ENCODE data around the gene DDIAS. TPM values are rescaled to one million over a fixed set of nuclear protein-coding genes. Genes with fewer than 3 reads are reported as not detected.

Gene DDIAS
- total RNA-seq, 1 experiment from 2014 or later = 17.1 TPM

DNA sequence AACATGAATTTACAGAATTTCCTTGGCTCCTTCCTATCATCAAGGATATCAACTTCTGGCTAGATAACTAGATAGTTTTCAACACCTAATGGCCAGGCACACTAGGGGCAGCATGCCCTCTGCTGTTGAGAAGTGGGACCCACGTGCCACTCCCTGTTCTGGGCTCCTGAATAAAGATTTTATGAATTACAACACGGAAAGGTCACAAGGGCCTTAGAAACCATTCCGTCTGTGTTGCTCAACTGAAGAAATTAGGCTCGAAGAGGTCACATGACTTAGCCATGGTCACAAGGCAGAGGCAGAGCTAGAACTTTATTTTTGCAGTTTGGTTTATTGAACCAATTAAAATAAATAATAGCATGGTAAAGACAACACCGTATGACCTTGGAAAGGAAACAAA is 37.3 kb upstream of the DDIAS start:
- ChIA-PET CTCF (no interaction called here), POLR2A (no interaction called here), RAD21 (ENCODE audit: low non-redundant PET in 1 of 2, low total read pairs in 2 of 2, uncharacterized antibody in 2 of 2, unreplicated experiment in 2 of 2) (no interaction called here)
- Histone ChIP-seq H3K9me3 (ENCODE audit: control insufficient read depth in 1 of 2, insufficient read depth in 1 of 2, low read depth in 1 of 2, low read length in 2 of 2) (no peaks in the 10 kb centered on the region), H3K27ac (ENCODE audit: low read depth, low read length) (no peak overlapping the region), H4K20me1 (ENCODE audit: insufficient read depth) (no peaks in the 10 kb centered on the region), H3K9ac (ENCODE audit: low read length) (no peak overlapping the region), H3K4me3 (replicated peaks in 1 of 2; ENCODE audit: low read depth in 1 of 2, low read length in 2 of 2) (no peak overlapping the region), H3K36me3 (ENCODE audit: control insufficient read depth in 1 of 2, insufficient read depth in 2 of 2, low read length in 2 of 2) (no peaks in the 10 kb centered on the region), H3K4me2 (ENCODE audit: low read length) (no peak overlapping the region), H3K27me3 (ENCODE audit: insufficient read depth, low read length) (no peaks in the 10 kb centered on the region), H2AFZ (ENCODE audit: low read depth, low read length, poor library complexity, severe bottlenecking) (no peak overlapping the region), H3K4me1 (ENCODE audit: control insufficient read depth in 1 of 2, insufficient read depth in 2 of 2, low read length in 2 of 2) (peaks cover 0 to 7% of the 10 kb centered on the region in 2 experiments; a peak in 2 of 4 replicates), H3K79me2 (ENCODE audit: insufficient read depth, low read length) (no peaks in the 10 kb centered on the region), H3K9me2 (ENCODE audit: insufficient read depth) (no peaks in the 10 kb centered on the region)
- peak; percentile 91 for ATAC-seq
- TF ChIP-seq SP1 (IDR thresholded peaks at IDR 0.05; ENCODE audit: low read depth) (no peak), RAD21 (IDR thresholded peaks at IDR 0.05; ENCODE audit: low read depth) (peak; percentile 66), SRF (IDR thresholded peaks at IDR 0.05; ENCODE audit: low read depth) (no peak), EGR1 (IDR thresholded peaks at IDR 0.05; ENCODE audit: low read depth) (no peak), EZH2 (IDR thresholded peaks at IDR 0.05) (no peak)
- TF ChIP-seq, protein P1, sequence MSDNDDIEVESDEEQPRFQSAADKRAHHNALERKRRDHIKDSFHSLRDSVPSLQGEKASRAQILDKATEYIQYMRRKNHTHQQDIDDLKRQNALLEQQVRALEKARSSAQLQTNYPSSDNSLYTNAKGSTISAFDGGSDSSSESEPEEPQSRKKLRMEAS (IDR thresholded peaks at IDR 0.05) = peak; percentile 53; the same call in 1 of the 2 replicates
- TF ChIP-seq, protein P2, sequence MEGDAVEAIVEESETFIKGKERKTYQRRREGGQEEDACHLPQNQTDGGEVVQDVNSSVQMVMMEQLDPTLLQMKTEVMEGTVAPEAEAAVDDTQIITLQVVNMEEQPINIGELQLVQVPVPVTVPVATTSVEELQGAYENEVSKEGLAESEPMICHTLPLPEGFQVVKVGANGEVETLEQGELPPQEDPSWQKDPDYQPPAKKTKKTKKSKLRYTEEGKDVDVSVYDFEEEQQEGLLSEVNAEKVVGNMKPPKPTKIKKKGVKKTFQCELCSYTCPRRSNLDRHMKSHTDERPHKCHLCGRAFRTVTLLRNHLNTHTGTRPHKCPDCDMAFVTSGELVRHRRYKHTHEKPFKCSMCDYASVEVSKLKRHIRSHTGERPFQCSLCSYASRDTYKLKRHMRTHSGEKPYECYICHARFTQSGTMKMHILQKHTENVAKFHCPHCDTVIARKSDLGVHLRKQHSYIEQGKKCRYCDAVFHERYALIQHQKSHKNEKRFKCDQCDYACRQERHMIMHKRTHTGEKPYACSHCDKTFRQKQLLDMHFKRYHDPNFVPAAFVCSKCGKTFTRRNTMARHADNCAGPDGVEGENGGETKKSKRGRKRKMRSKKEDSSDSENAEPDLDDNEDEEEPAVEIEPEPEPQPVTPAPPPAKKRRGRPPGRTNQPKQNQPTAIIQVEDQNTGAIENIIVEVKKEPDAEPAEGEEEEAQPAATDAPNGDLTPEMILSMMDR (IDR thresholded peaks at IDR 0.05 in 2 of 3, conservative IDR thresholded peaks at IDR 0.05 in 1 of 3; ENCODE audit: borderline replicate concordance in 1 of 3, insufficient read depth in 1 of 3, low read depth in 2 of 3, low read length in 2 of 3) = peak; percentile 62 to 75 (median 73)
- TF ChIP-seq, protein P3, sequence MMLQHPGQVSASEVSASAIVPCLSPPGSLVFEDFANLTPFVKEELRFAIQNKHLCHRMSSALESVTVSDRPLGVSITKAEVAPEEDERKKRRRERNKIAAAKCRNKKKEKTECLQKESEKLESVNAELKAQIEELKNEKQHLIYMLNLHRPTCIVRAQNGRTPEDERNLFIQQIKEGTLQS (IDR thresholded peaks at IDR 0.05) = no peak
- intact Hi-C loops (cut with micrococcal nuclease) = loop anchor here (1.0 to 2.0 kb wide), 3 partner anchors 89 to 182 kb away; no protein-coding TSS in a partner anchor
- peak; percentile 32 for DNase-seq (ENCODE audit: low read depth, low spot score)
- no TSS peak for BruUV-seq (replicated peaks)

DNA sequence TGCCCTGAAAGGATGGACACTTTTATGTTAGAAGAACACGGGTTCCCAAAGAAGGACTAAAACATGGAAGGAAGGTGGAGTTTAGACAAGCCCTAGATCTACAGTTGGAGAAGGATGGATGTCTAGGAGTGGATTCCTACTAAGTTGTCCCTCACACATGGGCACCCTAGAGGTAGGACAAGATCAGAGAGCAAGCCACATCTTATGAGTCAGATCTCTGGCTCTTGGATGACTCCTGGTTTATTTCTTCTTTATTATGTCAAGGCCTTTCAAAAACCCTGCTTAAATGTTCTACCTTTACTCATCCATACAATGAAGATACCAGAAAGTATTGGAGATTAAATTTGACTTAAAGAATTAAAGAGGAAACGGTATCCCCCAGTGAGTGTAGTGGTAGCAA is 35.7 kb upstream of the DDIAS start:
- no peak overlapping the region for H3K4me3 ChIP-seq (replicated peaks in 1 of 2; ENCODE audit: low read depth in 1 of 2, low read length in 2 of 2)
- H2AFZ ChIP-seq (ENCODE audit: low read depth, low read length, poor library complexity, severe bottlenecking) = no peak overlapping the region
- no peaks in the 10 kb centered on the region for H3K79me2 ChIP-seq (ENCODE audit: insufficient read depth, low read length)
- intact Hi-C loops (cut with micrococcal nuclease) = loop anchor here (2.0 kb wide), 3 partner anchors 35 to 955 kb away; partner anchors contain the start of genes DDIAS and PRCP
- ChIA-PET POLR2A (no interaction called here), RAD21 (ENCODE audit: low non-redundant PET in 1 of 2, low total read pairs in 2 of 2, uncharacterized antibody in 2 of 2, unreplicated experiment in 2 of 2) (no interaction called here), CTCF (no interaction called here)
- peaks cover 0 to 3% of the 10 kb centered on the region in 2 experiments; a peak in 1 of 4 replicates for H3K4me1 ChIP-seq (ENCODE audit: control insufficient read depth in 1 of 2, insufficient read depth in 2 of 2, low read length in 2 of 2)
- no peak for DNase-seq (ENCODE audit: low read depth, low spot score)
- no peak overlapping the region for H3K9ac ChIP-seq (ENCODE audit: low read length)
- H4K20me1 ChIP-seq (ENCODE audit: insufficient read depth) = no peaks in the 10 kb centered on the region
- H3K36me3 ChIP-seq (ENCODE audit: control insufficient read depth in 1 of 2, insufficient read depth in 2 of 2, low read length in 2 of 2) = no peaks in the 10 kb centered on the region
- no peaks in the 10 kb centered on the region for H3K27me3 ChIP-seq (ENCODE audit: insufficient read depth, low read length)
- no peaks in the 10 kb centered on the region for H3K9me2 ChIP-seq (ENCODE audit: insufficient read depth)
- no peaks in the 10 kb centered on the region for H3K9me3 ChIP-seq (ENCODE audit: control insufficient read depth in 1 of 2, insufficient read depth in 1 of 2, low read depth in 1 of 2, low read length in 2 of 2)
- ATAC-seq = no peak
- BruUV-seq (replicated peaks) = no TSS peak
- H3K4me2 ChIP-seq (ENCODE audit: low read length) = no peak overlapping the region
- H3K27ac ChIP-seq (ENCODE audit: low read depth, low read length) = no peak overlapping the region
- TF ChIP-seq FOSL1 (IDR thresholded peaks at IDR 0.05; ENCODE audit: low read depth) (no peak), CBX3 (IDR thresholded peaks at IDR 0.05; ENCODE audit: low read depth) (no peak), SRF (IDR thresholded peaks at IDR 0.05; ENCODE audit: low read depth) (no peak), EZH2 (IDR thresholded peaks at IDR 0.05) (no peak), ELF1 (IDR thresholded peaks at IDR 0.05; ENCODE audit: borderline replicate concordance, low read depth) (no peak), JUND (IDR thresholded peaks at IDR 0.05) (no peak), ZFX (IDR thresholded peaks at IDR 0.05) (no peak), POLR2AphosphoS5 (IDR thresholded peaks at IDR 0.05; ENCODE audit: low read depth, low read length) (no peak), EGR1 (IDR thresholded peaks at IDR 0.05; ENCODE audit: low read depth) (no peak), YY1 (IDR thresholded peaks at IDR 0.05; ENCODE audit: extremely low read depth, insufficient replicate concordance, low read depth, low read length) (no peak), SP1 (IDR thresholded peaks at IDR 0.05; ENCODE audit: low read depth) (no peak), RAD21 (IDR thresholded peaks at IDR 0.05; ENCODE audit: low read depth) (no peak)
- TF ChIP-seq, protein P2 (IDR thresholded peaks at IDR 0.05 in 2 of 3, conservative IDR thresholded peaks at IDR 0.05 in 1 of 3; ENCODE audit: borderline replicate concordance in 1 of 3, insufficient read depth in 1 of 3, low read depth in 2 of 3, low read length in 2 of 3) = no peak
- TF ChIP-seq, protein P3 (IDR thresholded peaks at IDR 0.05) = no peak
- TF ChIP-seq, protein P1 (IDR thresholded peaks at IDR 0.05) = no peak

Data from HCT116 (cell line).